Activated T-cell treated with anti-CD3 and anti-CD28 coated beads, Interleukin-2, amount 50 U/mL, for 72 hours (primary cell): Measurements from ENCODE around the gene EFTUD2. TPM values are rescaled to one million over a fixed set of nuclear protein-coding genes. Genes with fewer than 3 reads are reported as not detected.

Source experiments
- ATAC-seq, 2 donors: fragments of 150-1000 bp; cut with Tn5 transposase; replicated peaks in 1 of 2; 2 replicates each; pipeline ENCODE4 v1.10.0; 2021; ENCODE audit warnings: moderate library complexity in 2 of 2, mild to moderate bottlenecking in 1 of 2
- DNase-seq, 2 donors: peaks; one replicate each; pipeline ENCODE4 v3.0.0; 2021 to 2022; ENCODE audit warnings: mixed read lengths in 1 of 2
- H3K27ac Mint-ChIP-seq: one replicate; pipeline ENCODE4 v1.8.0; 2022; ENCODE audit warnings: mild to moderate bottlenecking, moderate library complexity, mixed read lengths
- H3K27me3 Mint-ChIP-seq: one replicate; pipeline ENCODE4 v1.8.0; 2022; ENCODE audit warnings: low read depth, mixed read lengths
- H3K36me3 Mint-ChIP-seq, 2 donors: one replicate each; pipeline ENCODE4 v1.8.0; 2022; ENCODE audit warnings: mixed read lengths in 2 of 2, mild to moderate bottlenecking in 1 of 2; ENCODE audit not compliant: insufficient read depth in 2 of 2
- H3K4me1 Mint-ChIP-seq: one replicate; pipeline ENCODE4 v1.8.0; 2022; ENCODE audit warnings: low read depth, mixed read lengths
- H3K4me3 Mint-ChIP-seq, 2 donors: one replicate each; pipeline ENCODE4 v1.8.0; 2022; ENCODE audit warnings: mild to moderate bottlenecking in 2 of 2, mixed read lengths in 2 of 2, moderate library complexity in 2 of 2
- H3K9me3 Mint-ChIP-seq, 2 donors: one replicate each; pipeline ENCODE4 v1.8.0; 2022; ENCODE audit warnings: mixed read lengths in 2 of 2
- total RNA-seq, 2 donors: library from RNA; stranded (reverse); gene quantifications; one replicate each; pipeline ENCODE4 v1.2.3, GENCODE V29; 2022

EFTUD2 gene
- total RNA-seq, 2 donors from 2014 or later: 123 to 132 TPM

- Mint-ChIP-seq H3K27me3 (no peaks in the 10 kb centered on the region), H3K27ac (no peak overlapping the region)
These were observed 36.8 kb downstream of the EFTUD2 start for GRCh38 chr17:44862278-44862914.

GRCh38 chr17:44859701-44860100, 39.5 kb downstream of the EFTUD2 start:
- Mint-ChIP-seq H3K27me3 (no peaks in the 10 kb centered on the region), H3K36me3 (peaks cover 3 to 18% of the 10 kb centered on the region in 2 donors), H3K27ac (no peak overlapping the region), H3K4me1 (no peaks in the 10 kb centered on the region), H3K9me3 (no peaks in the 10 kb centered on the region), H3K4me3 (no peak overlapping the region)
- ATAC-seq (no peak), DNase-seq (no peak)

More at GRCh38 chr17:44862278-44862914, 36.8 kb downstream of the EFTUD2 start:
- Mint-ChIP-seq H3K4me1 (no peaks in the 10 kb centered on the region), H3K36me3 (peaks cover 4 to 14% of the 10 kb centered on the region in 2 donors), H3K9me3 (no peaks in the 10 kb centered on the region), H3K4me3 (no peak overlapping the region)
- ATAC-seq: no peak
- DNase-seq: no peak

- Mint-ChIP-seq H3K9me3 (no peaks in the 10 kb centered on the region), H3K36me3 (peaks cover 4 to 18% of the 10 kb centered on the region in 2 donors), H3K4me3 (no peak overlapping the region), H3K27ac (peak overlapping the region; percentile 45), H3K4me1 (no peaks in the 10 kb centered on the region), H3K27me3 (no peaks in the 10 kb centered on the region)
- no peak for DNase-seq
- ATAC-seq: no peak
These were observed 45.1 kb downstream of the EFTUD2 start for GRCh38 chr17:44854192-44854591.

- no peak overlapping the region for H3K4me3 Mint-ChIP-seq
- H3K27ac Mint-ChIP-seq: no peak overlapping the region
- H3K9me3 Mint-ChIP-seq: no peaks in the 10 kb centered on the region
- H3K27me3 Mint-ChIP-seq: no peaks in the 10 kb centered on the region
- H3K36me3 Mint-ChIP-seq: peaks cover 3 to 16% of the 10 kb centered on the region in 2 donors
- DNase-seq (no peak), ATAC-seq (no peak)
- H3K4me1 Mint-ChIP-seq: no peaks in the 10 kb centered on the region
These were observed 48.6 kb downstream of the EFTUD2 start for GRCh38 chr17:44850612-44851011.

GRCh38 chr17:44850025-44850424, 49.2 kb downstream of the EFTUD2 start:
- Mint-ChIP-seq H3K27ac (peak overlapping the region; percentile 51), H3K4me1 (no peaks in the 10 kb centered on the region), H3K36me3 (peaks cover 3 to 16% of the 10 kb centered on the region in 2 donors), H3K9me3 (no peaks in the 10 kb centered on the region), H3K4me3 (no peak overlapping the region), H3K27me3 (no peaks in the 10 kb centered on the region)
- no peak for DNase-seq
- ATAC-seq: no peak

GRCh38 chr17:44848961-44849489, 50.2 kb downstream of the EFTUD2 start:
- Mint-ChIP-seq H3K4me1 (no peaks in the 10 kb centered on the region), H3K27me3 (no peaks in the 10 kb centered on the region), H3K9me3 (no peaks in the 10 kb centered on the region), H3K27ac (no peak overlapping the region), H3K4me3 (no peak overlapping the region), H3K36me3 (peaks cover 3 to 9% of the 10 kb centered on the region in 2 donors)
- DNase-seq (no peak), ATAC-seq (no peak)

GRCh38 chr17:44848257-44848795, 50.9 kb downstream of the EFTUD2 start:
- H3K36me3 Mint-ChIP-seq: peaks cover 3 to 9% of the 10 kb centered on the region in 2 donors
- no peak for DNase-seq
- no peaks in the 10 kb centered on the region for H3K27me3 Mint-ChIP-seq
- no peaks in the 10 kb centered on the region for H3K9me3 Mint-ChIP-seq
- no peak overlapping the region for H3K27ac Mint-ChIP-seq
- no peak for ATAC-seq
- no peaks in the 10 kb centered on the region for H3K4me1 Mint-ChIP-seq
- H3K4me3 Mint-ChIP-seq: no peak overlapping the region

- H3K9me3 Mint-ChIP-seq: no peaks in the 10 kb centered on the region
- no peaks in the 10 kb centered on the region for H3K27me3 Mint-ChIP-seq
- H3K4me3 Mint-ChIP-seq: no peak within 1 kb of the TSS
- DNase-seq: no peak
- no peak within 1 kb of the TSS for H3K27ac Mint-ChIP-seq
- peaks cover 3 to 9% of the 10 kb centered on the region in 2 donors for H3K36me3 Mint-ChIP-seq
- no peaks in the 10 kb centered on the region for H3K4me1 Mint-ChIP-seq
- ATAC-seq: no peak
These were observed 51.7 kb downstream of the EFTUD2 start, which contains the start of gene HIGD1B for GRCh38 chr17:44847586-44847985. TSS of gene HIGD1B (plus strand) at chr17:44847883. CDS start at chr17:44848153, 270 bp downstream.

- no peak for DNase-seq
- no peaks in the 10 kb centered on the region for H3K4me1 Mint-ChIP-seq
- H3K36me3 Mint-ChIP-seq: peaks cover 0 to 5% of the 10 kb centered on the region in 2 donors
- no peaks in the 10 kb centered on the region for H3K9me3 Mint-ChIP-seq
- H3K27me3 Mint-ChIP-seq: no peaks in the 10 kb centered on the region
- no peak overlapping the region for H3K27ac Mint-ChIP-seq
- no peak overlapping the region for H3K4me3 Mint-ChIP-seq
- ATAC-seq: no peak
These were observed 53.0 kb downstream of the EFTUD2 start for GRCh38 chr17:44846206-44846605.

- no peaks in the 10 kb centered on the region for H3K36me3 Mint-ChIP-seq
- no peak for ATAC-seq
These were observed 54.8 kb downstream of the EFTUD2 start for GRCh38 chr17:44844390-44844830.

GRCh38 chr17:44842748-44843147, 56.5 kb downstream of the EFTUD2 start:
- H3K27ac Mint-ChIP-seq: no peak overlapping the region
- no peaks in the 10 kb centered on the region for H3K36me3 Mint-ChIP-seq
- H3K4me3 Mint-ChIP-seq: no peak overlapping the region
- no peak for ATAC-seq
- H3K27me3 Mint-ChIP-seq: no peaks in the 10 kb centered on the region
- no peaks in the 10 kb centered on the region for H3K9me3 Mint-ChIP-seq
- H3K4me1 Mint-ChIP-seq: peaks cover 7% of the 10 kb centered on the region
- DNase-seq: no peak

More at GRCh38 chr17:44844390-44844830, 54.8 kb downstream of the EFTUD2 start:
- Mint-ChIP-seq H3K9me3 (no peaks in the 10 kb centered on the region), H3K4me1 (peaks cover 7% of the 10 kb centered on the region), H3K27ac (no peak overlapping the region), H3K4me3 (no peak overlapping the region), H3K27me3 (no peaks in the 10 kb centered on the region)
- DNase-seq: no peak

- Mint-ChIP-seq H3K4me1 (peaks cover 7% of the 10 kb centered on the region), H3K9me3 (no peaks in the 10 kb centered on the region), H3K27ac (no peak overlapping the region), H3K36me3 (no peaks in the 10 kb centered on the region), H3K27me3 (no peaks in the 10 kb centered on the region), H3K4me3 (no peak overlapping the region)
- DNase-seq: no peak
- peak in 1 of 2 donors; percentile 13 for ATAC-seq
These were observed 58.3 kb downstream of the EFTUD2 start for GRCh38 chr17:44840936-44841335.

GRCh38 chr17:44840274-44840673, 59.0 kb downstream of the EFTUD2 start:
- Mint-ChIP-seq H3K9me3 (no peaks in the 10 kb centered on the region), H3K4me3 (no peak overlapping the region), H3K4me1 (peaks cover 7% of the 10 kb centered on the region), H3K36me3 (no peaks in the 10 kb centered on the region), H3K27ac (no peak overlapping the region), H3K27me3 (no peaks in the 10 kb centered on the region)
- ATAC-seq (no peak), DNase-seq (no peak)
